GM21526 (cell line): ENCODE results near the gene KCNQ2.

Experiments used
- ATAC-seq: cut with Tn5 transposase; IDR thresholded peaks from one replicate; pipeline ENCODE4 v1.9.1; 2021; ENCODE audit warnings: moderate library complexity; ENCODE audit not compliant: unreplicated experiment, low FRiP score

KCNQ2 gene

GRCh38 chr20:63363981-63364561 is 108.4 kb downstream of the KCNQ2 start:
- ATAC-seq: no peak

- ATAC-seq: no peak
Measured at GRCh38 chr20:63363013-63363957, 109.2 kb downstream of the KCNQ2 start.

GRCh38 chr20:63362436-63363009 is 109.9 kb downstream of the KCNQ2 start:
- ATAC-seq: no peak

- ATAC-seq: no peak
Measured at GRCh38 chr20:63361519-63362435, 110.7 kb downstream of the KCNQ2 start.

- ATAC-seq: no peak
Measured at GRCh38 chr20:63360850-63361518, 111.5 kb downstream of the KCNQ2 start, which contains the start of gene CHRNA4. Gene CHRNA4 (minus strand): TSS chr20:63361349. CDS start chr20:63361165, 184 bp downstream.

- ATAC-seq: no peak
Measured at GRCh38 chr20:63359937-63360849, 112.3 kb downstream of the KCNQ2 start.

- ATAC-seq: no peak
Measured at GRCh38 chr20:63359164-63359934, 113.1 kb downstream of the KCNQ2 start.

- no peak for ATAC-seq
Measured at GRCh38 chr20:63357921-63358905, 114.2 kb downstream of the KCNQ2 start.

GRCh38 chr20:63356931-63357879 is 115.2 kb downstream of the KCNQ2 start:
- no peak for ATAC-seq

- ATAC-seq: no peak
Measured at GRCh38 chr20:63356511-63356910, 115.9 kb downstream of the KCNQ2 start.

GRCh38 chr20:63355781-63356295 is 116.6 kb downstream of the KCNQ2 start:
- ATAC-seq: no peak

GRCh38 chr20:63354636-63355350 is 117.7 kb downstream of the KCNQ2 start:
- no peak for ATAC-seq

- no peak for ATAC-seq
Measured at GRCh38 chr20:63352811-63353221, 119.6 kb downstream of the KCNQ2 start.

GRCh38 chr20:63351811-63352591 is 120.5 kb downstream of the KCNQ2 start:
- no peak for ATAC-seq
